HG03060 (cell line): ENCODE measurements around the gene APOA4.
A peak's percentile ranks its signal among the peaks of the same experiment; 100 is the strongest.

Source experiments
- ATAC-seq: cut with Tn5 transposase; IDR thresholded peaks from one replicate; pipeline ENCODE4 v1.9.1; 2021; ENCODE audit warnings: low read depth, moderate number of reproducible peaks; ENCODE audit not compliant: unreplicated experiment

APOA4 gene

DNA sequence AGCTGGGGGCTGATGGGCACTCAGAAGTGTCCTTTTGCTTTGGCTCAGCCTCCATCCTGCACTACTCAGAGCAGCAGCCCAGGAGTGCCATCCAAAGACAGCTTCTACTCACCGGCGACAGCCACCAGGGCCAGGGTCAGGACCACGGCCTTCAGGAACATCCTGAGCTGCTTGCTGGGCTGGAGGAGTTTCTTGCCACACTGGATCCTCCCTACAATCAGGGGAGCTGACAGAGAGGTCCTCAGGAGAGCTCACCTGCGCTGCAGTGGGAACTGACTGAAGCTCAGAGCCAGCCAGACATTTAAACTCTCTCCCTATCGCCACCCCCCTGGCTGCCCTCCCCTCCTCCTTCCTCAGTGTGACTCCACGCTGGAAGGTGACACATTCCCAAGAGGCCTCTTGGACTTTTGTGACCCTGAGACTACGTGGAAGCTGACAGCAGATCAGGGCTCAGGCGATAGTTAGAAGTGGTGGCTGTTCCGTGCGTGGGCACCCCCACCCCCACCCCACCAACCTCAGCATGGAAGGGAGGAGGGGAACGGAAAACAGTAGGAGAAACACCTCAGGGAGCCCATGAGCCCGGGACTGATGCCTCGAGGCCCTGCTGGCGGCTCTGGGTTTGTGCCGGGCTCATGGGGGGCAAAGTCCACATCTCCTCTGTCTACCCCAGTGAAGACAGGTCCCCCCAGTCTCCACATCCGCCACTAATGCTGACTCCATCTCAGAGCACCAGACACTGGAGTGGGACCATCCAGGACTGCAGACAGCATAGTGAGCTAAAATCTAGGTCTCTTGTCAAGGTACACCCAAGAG lies at the start of gene APOA4:
Gene APOA4 (minus strand): TSS at position 274 of the 813 bp plus-strand sequence. CDS start 113 bp downstream, at position 161.
- ATAC-seq: no peak

DNA sequence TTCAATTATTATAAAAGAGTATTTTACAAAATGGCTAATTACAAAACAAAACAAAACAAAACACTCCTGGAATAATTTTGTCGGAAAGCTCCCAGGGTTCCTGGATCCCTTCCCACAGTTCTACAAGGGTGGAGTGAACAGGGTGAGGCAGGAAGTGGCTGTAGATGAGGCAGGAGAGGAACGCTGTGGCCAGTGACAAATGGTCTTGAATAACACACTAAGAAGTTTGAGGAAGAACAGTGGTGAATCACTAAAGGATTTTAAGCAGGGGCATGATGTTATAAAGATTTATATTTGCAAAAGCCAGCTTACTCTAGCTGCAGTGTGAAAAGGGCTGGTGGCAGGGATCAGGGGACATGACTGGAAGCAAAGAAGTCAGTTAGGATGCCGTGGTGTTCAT lies 48.1 kb upstream of the APOA4 start:
- no peak for ATAC-seq

DNA sequence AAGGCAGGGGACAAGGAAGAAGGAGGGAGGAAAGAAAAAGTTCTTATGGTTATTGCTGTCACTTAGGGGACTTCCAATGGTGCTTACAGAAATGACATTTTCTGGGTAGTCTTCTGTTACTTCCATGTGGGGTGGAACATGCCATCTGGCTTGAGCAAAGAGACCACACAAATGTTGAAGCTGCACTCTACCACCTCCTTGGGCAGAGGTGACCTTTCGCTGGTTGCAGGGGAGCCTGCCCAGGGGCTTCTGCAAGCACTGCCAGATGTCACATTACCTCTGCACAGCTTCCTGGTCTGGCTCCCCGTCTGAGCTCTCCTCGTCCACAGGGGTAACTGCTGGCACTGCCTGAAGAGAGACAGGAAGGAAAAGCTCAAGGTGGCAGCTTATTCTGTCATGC lies 47.0 kb upstream of the APOA4 start:
- no peak for ATAC-seq

DNA sequence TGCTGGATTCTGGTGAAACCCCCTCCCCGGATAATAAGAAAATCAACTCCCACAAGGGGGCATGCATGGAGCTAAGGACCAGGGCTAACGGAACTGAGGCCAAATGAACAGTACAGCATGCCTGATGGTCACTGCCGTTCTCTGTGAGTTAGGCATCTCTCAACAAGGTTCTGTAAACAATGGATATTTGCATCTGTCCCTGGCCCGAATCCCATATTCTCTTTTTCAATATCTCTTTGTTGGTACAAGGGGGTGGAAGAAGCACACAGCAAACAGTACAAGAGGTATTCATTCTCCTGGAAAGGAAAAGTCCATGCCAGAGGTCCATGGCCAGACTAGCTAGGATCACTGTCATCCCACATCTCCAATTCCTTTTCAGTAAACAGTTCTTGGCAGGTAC lies 46.5 kb upstream of the APOA4 start:
- ATAC-seq: no peak

DNA sequence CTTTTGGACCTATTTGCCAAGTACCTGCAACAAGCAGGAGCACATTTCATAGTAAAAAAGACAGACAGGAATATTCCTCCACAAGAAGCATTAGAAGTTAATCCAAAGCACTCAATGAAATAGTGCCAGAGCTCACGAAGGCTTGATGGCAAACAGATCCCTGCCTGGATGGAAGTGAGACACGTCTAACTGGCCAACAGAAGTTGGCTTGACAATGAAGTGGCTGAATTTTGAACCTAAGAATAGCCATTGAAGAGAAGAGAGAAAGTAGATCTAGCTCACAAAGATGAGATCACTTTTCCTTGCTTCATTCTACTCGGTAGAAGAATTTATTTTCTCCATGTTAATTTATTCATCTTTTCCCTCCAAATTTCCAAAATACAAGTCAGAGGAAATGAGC lies 45.0 kb upstream of the APOA4 start:
- no peak for ATAC-seq

DNA sequence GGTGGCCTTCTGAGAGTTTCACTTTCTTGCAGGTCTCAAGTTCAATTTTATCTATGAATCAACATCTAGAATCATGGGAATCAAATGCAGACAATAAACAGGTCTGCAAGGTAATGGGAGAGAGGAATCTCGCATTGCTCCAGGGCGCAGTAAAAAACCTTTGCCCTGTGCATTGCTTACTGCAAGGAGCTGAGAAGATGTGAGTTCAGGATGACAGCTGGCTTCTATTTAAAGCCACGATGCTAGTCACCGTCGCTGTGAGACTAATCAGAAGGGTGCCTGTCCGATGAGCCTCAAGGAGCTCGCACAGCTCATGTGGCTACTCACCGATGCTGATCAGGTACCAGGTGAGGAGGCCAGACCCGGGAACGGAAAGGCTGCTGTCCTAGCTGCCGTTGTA lies 44.5 kb upstream of the APOA4 start:
- no peak for ATAC-seq

DNA sequence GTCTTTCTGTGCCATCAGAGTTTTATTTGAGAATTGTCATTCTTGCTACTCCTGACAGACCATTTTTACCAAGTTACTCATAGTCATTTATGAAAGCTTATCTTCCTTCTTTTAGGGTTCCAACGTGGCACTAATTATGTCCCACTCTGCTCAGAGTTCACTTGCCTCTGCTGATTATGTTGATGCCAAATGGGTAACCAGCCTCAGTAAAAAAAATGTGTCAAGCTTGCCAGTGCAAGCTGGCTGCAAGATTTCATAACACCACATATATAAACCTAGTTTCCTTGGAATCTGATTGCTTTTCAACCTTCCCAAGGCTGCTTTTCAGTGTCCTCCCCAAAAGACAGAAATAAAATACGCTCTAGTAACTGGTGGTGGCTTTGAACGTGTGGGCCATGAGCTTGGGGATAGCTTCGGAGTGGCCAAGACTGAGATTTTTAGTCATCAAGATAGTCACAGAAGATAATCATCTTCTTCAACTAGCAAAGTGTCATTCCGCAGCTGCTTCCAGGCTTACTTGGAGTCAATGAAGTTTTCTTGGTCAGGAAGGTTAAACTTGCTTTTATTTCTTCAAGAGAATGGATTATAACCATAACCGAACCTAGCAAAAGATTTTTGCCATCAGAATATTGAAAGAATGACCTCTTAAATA lies 43.8 kb upstream of the APOA4 start:
- ATAC-seq: no peak

DNA sequence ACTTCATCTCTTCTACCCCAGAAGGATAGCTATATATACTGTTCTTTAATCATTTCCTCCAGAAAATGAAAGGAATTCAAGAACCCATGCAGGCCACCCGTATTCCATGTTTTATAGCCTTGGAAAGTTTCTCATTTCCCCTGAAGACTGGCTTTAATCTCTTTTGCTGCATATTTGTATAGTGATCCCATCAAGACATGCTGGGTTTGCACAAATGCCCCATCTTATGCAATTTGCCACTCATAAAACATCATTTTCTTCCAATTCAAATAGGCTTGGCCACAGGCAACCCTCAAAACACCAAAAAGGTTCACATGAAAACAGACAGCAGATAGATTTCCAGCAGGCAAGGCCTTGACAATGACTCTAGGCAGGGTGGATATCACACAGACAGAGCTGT lies 42.6 kb upstream of the APOA4 start:
- no peak for ATAC-seq

DNA sequence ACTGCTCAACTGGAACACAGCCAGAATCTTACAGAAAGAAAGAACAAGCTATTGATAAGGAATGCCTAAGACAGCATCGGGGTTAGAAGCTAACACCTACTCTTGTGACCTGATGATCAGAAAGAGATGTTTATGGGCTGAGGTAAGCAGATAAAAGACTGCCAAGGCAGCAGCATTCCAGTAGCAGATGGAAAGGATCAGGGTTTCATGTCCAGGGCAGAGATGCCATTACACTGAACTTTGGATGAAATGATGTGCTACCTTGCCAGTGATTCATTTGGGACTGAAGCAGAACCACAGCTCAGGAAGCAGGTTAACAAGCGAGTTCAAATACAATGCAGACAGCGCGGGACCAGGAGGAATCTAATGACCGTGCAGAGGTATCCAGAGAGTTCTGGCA lies 41.4 kb upstream of the APOA4 start:
- no peak for ATAC-seq

DNA sequence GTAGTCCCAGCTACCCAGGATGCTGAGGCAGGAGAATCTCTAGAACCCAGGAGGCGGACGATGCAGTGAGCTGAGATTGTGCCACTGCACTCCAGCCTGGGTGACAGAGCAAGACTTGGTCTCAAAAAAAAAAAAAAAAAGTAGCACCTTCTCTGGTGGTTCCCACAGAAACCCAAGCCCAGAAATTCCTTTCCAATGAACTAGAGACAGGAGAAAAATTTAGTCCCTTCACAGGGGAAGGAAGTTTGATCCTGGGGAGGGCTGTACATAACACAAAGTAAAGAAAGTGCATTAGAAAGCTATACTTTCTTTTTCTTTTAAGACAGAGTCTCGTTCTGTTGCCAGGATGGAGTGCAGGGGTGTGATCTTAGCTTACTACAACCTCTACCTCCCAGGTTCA lies 39.8 kb upstream of the APOA4 start:
- no peak for ATAC-seq

DNA sequence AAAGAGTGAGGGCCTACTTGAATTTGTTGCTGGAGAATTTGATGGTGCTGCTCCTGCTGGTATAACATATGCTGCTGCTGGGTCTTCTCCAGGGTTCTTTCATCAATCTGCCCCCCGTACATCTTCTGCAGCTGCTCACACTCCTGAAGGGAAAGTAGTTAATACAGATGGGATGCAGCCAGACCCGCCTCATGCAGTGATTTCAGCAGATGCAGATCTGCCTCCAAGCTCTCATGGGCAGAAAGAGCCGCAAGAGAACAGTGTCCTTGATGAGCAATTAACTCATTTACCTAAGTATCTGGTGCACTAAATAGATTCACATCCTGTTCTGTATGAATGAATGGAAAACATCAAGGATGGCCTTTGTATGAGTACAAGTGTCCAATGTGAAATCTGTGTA lies 39.1 kb upstream of the APOA4 start:
- no peak for ATAC-seq

DNA sequence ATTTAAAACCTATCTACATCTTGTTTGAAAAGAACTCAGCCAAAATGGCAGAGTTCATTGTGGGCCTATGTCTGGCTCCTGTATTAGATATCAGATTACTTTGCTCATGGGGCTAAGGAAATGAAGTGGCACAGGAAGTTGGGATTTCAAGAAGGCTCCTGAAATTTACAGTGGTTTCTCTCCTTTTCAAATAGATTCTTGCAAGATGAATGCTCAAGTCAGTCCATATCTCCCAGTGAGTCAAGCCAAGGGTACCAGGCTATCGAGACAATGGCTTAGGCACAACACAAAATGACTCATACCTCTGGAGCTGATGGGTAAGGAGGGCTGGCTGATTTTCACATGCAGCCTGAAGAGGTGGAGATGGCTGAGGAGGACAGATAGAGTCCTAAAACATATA lies 38.4 kb upstream of the APOA4 start:
- no peak for ATAC-seq

DNA sequence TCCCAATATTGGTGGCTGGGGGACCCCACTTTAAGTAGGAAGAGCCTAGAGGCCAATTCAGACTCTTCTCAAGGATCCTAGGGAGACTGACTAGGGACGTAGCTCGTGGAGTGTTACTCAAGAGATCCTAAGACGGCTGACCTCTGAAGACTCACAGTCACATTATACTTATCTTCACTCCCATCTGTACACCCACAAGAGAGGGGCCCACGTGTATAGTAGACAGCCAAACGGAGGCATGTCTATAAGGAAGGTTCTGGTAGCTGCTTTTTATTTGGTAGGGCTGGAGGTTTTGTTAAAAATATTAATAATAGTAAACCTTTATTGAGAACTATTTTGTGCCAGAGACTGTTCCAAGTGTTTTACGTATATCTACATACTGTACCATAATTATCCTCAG lies 37.2 kb upstream of the APOA4 start:
- no peak for ATAC-seq

DNA sequence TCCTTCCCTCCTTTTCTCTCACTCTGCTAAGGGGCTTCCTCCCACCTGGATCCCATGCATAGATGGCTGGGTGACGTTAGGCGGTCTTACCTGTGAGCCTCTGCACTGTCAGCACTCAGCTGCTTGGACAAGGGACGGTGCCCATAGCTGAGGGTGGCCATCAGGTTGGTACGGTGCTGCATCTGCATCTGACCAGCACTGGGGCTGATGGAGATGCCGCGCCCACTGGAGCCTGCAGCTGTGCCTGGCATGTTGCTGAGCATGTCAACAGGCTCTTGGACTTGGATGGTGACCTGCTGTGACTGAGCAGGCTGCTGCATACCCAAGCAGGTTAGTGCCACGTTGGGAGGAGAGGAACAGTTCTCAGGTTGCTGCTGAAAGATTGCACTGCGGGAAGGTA lies 36.1 kb upstream of the APOA4 start:
- no peak for ATAC-seq

DNA sequence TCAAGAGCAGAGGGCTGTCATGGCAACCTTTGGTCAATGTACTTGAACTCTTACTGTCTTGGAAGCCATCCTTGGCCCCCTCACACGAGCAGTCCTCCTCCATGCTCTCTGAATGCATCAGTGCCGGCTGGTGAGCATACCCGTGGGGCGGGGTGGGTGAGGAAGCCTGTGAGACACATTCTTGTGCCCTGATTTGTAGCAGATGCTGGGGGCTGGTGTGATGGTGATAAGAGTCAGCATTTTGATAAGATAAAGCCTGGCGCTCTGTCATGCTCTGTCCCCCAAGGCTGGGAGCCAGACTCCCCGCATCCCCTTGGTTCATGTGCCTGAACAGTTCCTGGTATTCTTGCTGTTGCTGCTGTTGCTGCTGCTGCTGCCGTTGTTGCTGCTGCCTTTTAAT lies 34.8 kb upstream of the APOA4 start:
- ATAC-seq: no peak

DNA sequence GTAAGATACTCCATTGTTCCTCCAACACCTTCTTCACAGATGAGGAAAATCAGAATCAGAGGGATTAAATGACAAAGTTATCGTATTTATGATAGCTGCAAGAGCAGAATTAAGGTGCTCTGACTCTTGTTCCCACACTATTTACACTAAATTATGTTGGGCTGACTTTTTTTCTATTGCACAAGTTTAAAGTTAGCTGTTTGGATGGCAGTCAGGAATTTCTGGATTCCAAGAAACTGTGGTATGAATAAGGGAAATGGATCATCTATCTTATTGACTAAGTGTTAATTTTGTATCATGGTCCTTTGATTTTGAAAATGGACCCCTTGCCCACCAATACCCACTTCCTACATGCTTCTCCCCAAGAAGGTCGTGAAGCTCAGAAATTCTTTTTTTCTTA lies 34.2 kb upstream of the APOA4 start:
- ATAC-seq: no peak

DNA sequence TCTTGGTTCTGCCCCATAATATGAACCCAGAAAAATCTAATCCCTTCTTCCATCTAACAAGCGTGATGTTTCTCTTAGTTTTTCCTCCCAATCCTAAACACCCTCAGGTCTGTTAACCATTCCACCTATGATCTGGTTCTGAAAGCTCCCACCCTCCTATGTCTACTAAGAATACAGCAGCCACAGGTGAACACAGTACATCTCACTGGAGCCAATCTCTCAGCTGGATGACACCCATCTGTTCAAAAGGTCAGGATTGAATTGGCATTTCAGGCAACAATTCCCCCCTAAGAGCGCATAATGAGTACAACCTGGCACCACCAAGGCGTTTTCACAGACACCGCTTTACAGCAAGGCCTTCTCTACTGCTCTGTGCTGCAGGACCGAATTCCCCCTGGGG lies 33.3 kb upstream of the APOA4 start:
- no peak for ATAC-seq

DNA sequence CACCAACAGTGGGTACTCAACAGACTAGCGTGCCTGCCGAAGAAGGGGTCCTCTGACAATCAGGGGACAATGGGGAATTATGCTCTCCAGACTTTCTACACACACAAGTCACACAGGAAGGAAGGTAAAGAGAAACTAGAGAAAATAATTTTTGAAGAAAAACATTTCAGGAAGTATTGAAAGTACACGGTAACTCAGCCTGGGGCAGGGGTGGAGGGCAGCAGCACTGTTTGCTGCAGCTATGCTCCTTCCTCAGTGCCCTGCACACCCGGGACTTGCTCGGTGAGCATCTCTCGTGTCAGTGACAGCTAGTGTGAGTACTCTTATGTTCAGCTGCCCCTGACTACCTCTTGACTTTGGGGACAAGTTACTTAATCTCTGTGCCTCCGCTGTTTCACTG lies 32.3 kb upstream of the APOA4 start:
- ATAC-seq: no peak

DNA sequence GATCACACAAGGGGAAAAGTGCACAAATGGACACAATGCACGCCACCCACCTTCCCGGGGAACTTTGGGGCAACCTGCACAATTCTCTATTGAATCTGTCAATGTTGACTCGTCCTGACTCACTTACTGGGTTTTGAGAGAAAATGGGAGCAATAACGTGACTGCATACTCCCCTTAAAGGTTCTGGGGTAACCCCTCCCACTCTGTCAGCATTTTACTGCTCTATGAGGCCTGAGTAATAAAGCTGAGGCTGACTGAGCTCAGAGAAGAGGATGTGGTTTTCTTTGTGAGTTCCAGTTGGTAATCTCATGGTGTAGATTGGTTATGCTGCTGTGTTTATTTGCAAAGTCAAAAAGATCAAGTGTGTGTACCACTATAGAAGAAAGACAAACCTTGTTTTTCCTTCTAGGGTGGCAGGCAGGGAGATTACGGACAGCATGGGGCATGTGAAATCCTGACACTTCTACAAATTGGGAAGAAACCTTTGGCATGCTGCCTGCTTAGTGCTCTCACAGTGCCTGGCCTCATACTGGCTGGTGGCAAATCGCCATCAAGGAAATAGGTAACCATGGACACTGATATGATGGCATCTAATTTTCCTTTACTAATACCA lies 30.5 kb upstream of the APOA4 start:
- peak; percentile 88 for ATAC-seq

DNA sequence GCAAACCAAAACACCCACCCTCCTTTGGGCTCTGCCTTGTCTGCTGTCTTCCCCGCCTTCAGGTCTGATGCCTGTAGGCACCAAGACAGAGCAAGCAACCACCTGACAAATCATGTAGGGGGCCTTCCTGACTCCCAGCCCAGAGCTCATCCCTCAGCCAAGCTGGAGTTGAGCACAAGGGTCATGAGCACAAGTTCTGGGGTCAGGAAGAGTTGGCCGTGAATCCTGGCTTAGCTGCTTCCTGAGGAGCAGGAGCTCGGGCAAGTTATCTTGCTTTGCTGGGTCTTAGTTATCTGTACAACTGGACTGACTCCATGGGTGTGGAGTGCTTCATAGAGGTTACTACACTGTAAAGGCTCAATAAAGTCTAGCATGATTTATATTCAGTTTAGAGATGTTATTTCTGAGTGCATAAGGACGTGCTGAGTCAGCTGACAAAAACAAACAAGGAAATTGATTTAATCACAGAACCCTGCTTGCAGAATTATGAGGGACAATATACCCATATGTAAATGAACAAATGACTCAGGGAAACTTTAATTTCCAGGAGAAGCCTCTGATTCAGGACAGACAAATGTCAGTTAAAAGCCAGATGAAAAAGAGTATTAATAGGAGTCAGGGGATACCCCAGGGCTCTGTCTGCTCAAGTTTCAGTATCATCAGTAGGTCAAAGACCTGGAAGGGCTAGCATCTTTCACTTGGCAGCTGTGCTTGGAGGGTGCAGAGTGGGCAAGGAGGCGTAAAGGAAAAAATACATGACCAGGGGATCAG lies 29.3 kb upstream of the APOA4 start:
- ATAC-seq: no peak

DNA sequence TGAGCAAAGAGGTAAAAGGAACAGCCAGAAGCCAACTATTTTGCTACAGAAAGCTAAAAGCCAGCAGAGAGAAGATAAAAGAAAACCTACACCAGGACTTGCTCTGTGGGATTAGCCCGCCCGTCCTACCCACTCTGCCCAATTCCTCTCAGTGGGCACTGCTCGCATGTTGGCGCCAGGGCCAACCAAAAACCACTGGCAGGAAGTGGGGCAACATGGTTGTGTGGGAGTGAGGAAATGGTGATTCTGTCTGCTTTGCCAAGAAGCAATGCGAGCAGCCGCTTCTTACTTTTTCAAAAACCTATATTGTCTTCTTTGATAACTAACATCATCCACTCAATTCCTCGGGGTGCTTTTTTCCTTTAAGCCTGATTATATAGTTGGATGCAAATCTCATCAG lies 28.5 kb upstream of the APOA4 start:
- no peak for ATAC-seq
